ENCODE measurements around the gene CTDSPL. TPM values are rescaled to one million over a fixed set of nuclear protein-coding genes. Genes with fewer than 3 reads are reported as not detected.

Gene CTDSPL
- total and polyA plus RNA-seq, 7 donors = 2.7 to 24.6 (median 6.8) TPM

DNA sequence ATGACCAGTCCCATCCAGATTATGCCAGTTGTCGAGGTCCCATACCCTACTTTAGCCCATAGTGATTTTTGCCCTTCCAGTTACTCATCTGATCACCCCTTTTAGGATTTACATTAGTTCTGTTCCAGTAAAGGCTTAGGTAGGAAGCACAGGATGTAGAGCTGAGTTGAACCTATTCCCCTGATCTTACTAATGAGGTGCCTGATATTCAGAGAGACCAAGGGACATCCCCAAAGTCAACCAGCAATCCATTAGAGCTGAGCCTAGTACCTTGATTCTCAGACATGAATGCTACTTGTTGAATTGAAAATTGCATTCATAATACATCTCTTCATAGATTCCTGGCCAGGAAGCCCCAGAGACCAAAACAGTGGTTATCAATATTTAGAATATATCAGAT, 24.7 kb downstream of the CTDSPL start:
- H3K27me3 ChIP-seq (ENCODE audit: insufficient read depth in 3 of 3, low read length in 2 of 3) = no peaks in the 10 kb centered on the region
- H3K27ac ChIP-seq = no peak overlapping the region
- no peaks in the 10 kb centered on the region for H3K4me1 ChIP-seq
- ATAC-seq = no peak
- 89 to 95% (median 94%) methylated on average over 1 of the region's 1 CpG for WGBS, 3 donors
- TF ChIP-seq, protein P1, sequence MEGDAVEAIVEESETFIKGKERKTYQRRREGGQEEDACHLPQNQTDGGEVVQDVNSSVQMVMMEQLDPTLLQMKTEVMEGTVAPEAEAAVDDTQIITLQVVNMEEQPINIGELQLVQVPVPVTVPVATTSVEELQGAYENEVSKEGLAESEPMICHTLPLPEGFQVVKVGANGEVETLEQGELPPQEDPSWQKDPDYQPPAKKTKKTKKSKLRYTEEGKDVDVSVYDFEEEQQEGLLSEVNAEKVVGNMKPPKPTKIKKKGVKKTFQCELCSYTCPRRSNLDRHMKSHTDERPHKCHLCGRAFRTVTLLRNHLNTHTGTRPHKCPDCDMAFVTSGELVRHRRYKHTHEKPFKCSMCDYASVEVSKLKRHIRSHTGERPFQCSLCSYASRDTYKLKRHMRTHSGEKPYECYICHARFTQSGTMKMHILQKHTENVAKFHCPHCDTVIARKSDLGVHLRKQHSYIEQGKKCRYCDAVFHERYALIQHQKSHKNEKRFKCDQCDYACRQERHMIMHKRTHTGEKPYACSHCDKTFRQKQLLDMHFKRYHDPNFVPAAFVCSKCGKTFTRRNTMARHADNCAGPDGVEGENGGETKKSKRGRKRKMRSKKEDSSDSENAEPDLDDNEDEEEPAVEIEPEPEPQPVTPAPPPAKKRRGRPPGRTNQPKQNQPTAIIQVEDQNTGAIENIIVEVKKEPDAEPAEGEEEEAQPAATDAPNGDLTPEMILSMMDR (IDR thresholded peaks at IDR 0.05) = no peak
- intact Hi-C loops (cut with DNase I) = no loop called here
- no peaks in the 10 kb centered on the region for H3K9me3 ChIP-seq
- DNase-seq = no peak
- no peak overlapping the region for H3K4me3 ChIP-seq
- no peaks in the 10 kb centered on the region for H3K36me3 ChIP-seq (ENCODE audit: insufficient read depth in 1 of 2, low read depth in 1 of 2)

DNA sequence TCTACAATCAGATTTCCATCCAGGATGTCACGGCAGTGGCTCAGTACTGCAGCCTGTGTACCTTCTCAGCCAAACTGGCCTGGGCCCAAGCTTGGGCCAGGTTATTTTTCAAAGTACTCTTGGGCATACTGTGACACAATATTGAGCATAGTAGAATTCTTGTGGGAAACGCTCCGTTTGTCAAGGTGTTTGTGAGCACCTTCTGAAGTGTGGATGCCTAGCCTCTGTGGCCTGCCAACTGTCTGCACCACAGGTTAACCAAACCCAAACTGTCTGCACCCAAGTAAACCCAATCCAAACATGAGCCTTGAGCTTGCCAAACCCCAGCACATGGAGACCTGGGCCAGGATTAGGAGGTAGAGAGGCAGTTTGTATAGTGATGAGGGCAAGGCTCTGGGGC, 25.4 kb downstream of the CTDSPL start:
- 61 to 82% (median 73%) methylated on average over 3 of the region's 3 CpGs for WGBS, 3 donors
- Histone ChIP-seq H3K27me3 (ENCODE audit: insufficient read depth in 3 of 3, low read length in 2 of 3) (no peaks in the 10 kb centered on the region), H3K36me3 (ENCODE audit: insufficient read depth in 1 of 2, low read depth in 1 of 2) (no peaks in the 10 kb centered on the region), H3K4me3 (no peak overlapping the region), H3K4me1 (no peaks in the 10 kb centered on the region), H3K27ac (no peak overlapping the region), H3K9me3 (no peaks in the 10 kb centered on the region)
- no peak for DNase-seq
- intact Hi-C loops (cut with DNase I) = no loop called here
- ATAC-seq = no peak
- TF ChIP-seq, protein P1 (IDR thresholded peaks at IDR 0.05) = no peak

DNA sequence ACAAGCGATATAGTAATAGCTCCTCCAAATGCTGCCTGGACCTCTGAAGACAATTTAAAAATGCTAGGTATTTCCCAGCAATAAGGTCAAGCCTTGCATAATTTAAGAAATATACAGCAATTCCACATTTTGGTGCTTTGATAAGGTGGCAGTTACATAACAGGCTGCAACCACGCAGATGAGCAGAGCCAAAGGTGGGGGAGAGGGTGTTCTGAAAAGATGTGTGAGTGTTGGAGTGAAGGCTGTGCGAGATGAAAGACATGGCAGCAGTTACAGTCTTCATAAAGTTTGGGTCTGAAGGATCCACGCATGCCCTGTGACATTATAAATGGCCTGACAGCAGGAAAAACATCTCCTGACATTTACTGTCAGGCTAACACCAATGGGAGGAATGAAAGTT, 26.1 kb downstream of the CTDSPL start:
- WGBS, 3 donors = 88 to 95% (median 91%) methylated on average over 4 of the region's 4 CpGs
- no peak for ATAC-seq
- H3K27ac ChIP-seq = no peak overlapping the region

DNA sequence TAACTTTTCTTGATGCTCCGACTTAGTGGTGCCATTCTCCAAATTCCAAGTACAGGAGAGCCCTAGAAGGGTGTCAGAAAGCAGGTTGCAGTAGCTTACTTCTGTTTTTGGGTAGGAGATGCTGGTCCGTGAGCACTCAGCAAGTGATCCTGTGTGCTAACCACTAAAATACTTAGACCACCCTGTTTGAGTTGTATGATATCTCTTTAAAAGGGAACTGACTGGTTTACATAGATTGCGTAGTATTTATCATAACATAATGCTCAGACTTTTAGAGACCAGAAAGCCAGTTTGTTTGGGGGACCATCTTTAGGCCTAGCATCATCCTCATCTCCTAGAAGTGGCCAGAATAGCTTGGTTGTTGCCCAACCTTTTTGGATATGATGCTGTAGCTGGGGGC, 26.7 kb downstream of the CTDSPL start:
- Histone ChIP-seq H3K9me3 (no peaks in the 10 kb centered on the region), H3K4me3 (no peak overlapping the region), H3K27ac (no peak overlapping the region), H3K27me3 (ENCODE audit: insufficient read depth in 3 of 3, low read length in 2 of 3) (no peaks in the 10 kb centered on the region), H3K4me1 (peaks cover 11% of the 10 kb centered on the region), H3K36me3 (ENCODE audit: insufficient read depth in 1 of 2, low read depth in 1 of 2) (no peaks in the 10 kb centered on the region)
- DNase-seq (no peak), ATAC-seq (no peak)
- TF ChIP-seq, protein P1 (IDR thresholded peaks at IDR 0.05) = no peak
- 82 to 85% (median 85%) methylated on average over 3 of the region's 3 CpGs for WGBS, 3 donors
- intact Hi-C loops (cut with DNase I) = no loop called here

More for the DNA sequence above, 26.1 kb downstream of the CTDSPL start:
- TF ChIP-seq, protein P1 (IDR thresholded peaks at IDR 0.05) = no peak
- intact Hi-C loops (cut with DNase I) = no loop called here
- DNase-seq = no peak
- no peak overlapping the region for H3K4me3 ChIP-seq
- H3K36me3 ChIP-seq (ENCODE audit: insufficient read depth in 1 of 2, low read depth in 1 of 2) = no peaks in the 10 kb centered on the region
- no peaks in the 10 kb centered on the region for H3K9me3 ChIP-seq
- no peaks in the 10 kb centered on the region for H3K27me3 ChIP-seq (ENCODE audit: insufficient read depth in 3 of 3, low read length in 2 of 3)
- peaks cover 5% of the 10 kb centered on the region for H3K4me1 ChIP-seq

DNA sequence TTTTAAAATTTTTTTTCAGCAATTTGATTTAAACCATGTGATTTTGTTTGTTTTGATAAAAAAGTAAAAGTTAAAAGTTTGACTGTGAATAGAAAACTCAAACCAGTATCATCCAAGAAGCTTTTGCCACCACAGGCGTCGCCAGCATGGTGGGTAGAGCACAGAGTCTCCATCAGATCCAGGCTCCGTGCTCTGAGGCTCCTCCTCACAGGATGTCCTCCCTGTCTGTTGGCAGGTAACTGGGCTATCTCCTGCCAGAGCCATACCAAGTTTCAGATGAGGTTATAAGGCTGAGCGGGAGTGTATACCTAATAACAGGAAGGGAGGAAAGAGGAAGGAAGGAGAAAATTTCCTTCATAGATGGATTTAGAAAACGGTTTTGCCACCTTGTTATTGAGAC, 28.8 kb downstream of the CTDSPL start:
- ATAC-seq = no peak
- no peaks in the 10 kb centered on the region for H3K36me3 ChIP-seq (ENCODE audit: insufficient read depth in 1 of 2, low read depth in 1 of 2)
- WGBS, 3 donors = 46 to 59% (median 49%) methylated on average over 5 of the region's 5 CpGs
- no peaks in the 10 kb centered on the region for H3K9me3 ChIP-seq
- DNase-seq = no peak
- no peaks in the 10 kb centered on the region for H3K27me3 ChIP-seq (ENCODE audit: insufficient read depth in 3 of 3, low read length in 2 of 3)
- no peak overlapping the region for H3K4me3 ChIP-seq
- H3K27ac ChIP-seq = peak overlapping the region; percentile 19
- TF ChIP-seq, protein P1 (IDR thresholded peaks at IDR 0.05) = no peak
- H3K4me1 ChIP-seq = peaks cover 19% of the 10 kb centered on the region
- intact Hi-C loops (cut with DNase I) = no loop called here

Measured in psoas muscle (tissue), 8 donors.